NCI-H748 (cell line): ENCODE results near the gene SMCO2.

ENCODE experiments used
- DNase-seq: peaks from one replicate; lab custom pipeline; 2025; ENCODE audit not compliant: unreplicated experiment; lab: John Stamatoyannopoulos, UW

The SMCO2 gene

DNA sequence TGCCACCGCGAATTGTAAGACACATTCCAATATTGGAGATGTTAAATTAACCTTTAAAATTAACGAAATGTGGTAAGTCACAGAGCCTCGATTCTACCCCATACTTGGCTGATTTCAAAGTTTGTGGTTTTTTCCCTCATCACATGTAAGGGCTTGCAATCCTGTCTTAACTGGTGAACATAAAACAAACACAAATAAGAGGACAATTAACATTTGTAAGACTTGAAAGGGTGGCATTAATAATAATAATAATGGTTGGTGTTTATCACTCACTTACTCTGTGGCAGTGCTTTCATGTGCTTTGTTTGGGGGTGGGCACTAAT is 104.1 kb downstream of the SMCO2 start:
- DNase-seq: no peak

DNA sequence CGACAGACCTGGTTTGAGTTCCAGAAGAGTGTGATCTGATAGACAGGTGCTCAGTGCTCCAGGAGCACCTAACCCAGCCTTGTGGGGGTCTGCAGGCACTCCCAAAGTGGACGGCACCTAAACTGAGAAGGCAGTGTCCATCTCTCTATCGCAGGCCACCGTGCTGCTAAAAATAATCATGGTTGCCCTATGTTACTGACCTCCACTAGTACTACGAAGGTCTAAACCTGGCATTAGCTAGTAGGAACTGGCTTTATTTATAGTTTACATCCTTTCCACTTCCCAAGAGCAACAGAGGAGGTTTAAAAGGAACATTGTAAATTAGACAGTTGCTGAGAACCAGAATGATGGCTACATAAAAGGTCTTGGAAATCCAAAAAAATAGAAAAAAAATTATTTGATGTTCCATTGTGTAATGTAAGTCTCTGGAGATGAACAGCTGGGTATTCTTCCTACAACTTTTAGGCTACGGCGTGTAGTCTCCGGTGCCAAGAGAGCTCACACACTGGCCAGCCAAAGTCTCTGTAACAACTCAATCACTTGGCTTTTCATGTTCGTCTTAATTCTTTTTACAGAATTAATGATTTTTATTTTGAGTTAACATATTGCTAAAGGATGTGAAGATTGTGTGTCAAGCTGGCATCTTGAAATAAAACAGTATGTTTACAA is 104.8 kb downstream of the SMCO2 start:
- DNase-seq: no peak
